Endometrial microvascular endothelial cells (primary cell): ENCODE data around the gene ALOX5AP. TPM values are rescaled to one million over a fixed set of nuclear protein-coding genes. Genes with fewer than 3 reads are reported as not detected.
"Not testable (repeated sequence)": the region's sequence is repeated elsewhere in the genome, so short reads cannot be mapped to it uniquely, and the experiment has no call there.

Source experiments
- in situ Hi-C: cut with HindIII; loops from 2 replicates; pipeline ENCODE4 v1.10.0; 2017; ENCODE audit warnings: low sequenced_read_pairs, low pct_unique_long_range_greater_than_20kb; ENCODE audit errors: inconsistent ontology term
- total RNA-seq: library from RNA; depleted of rRNA; stranded (reverse); fragments of >200 nt; gene quantifications from one replicate; pipeline ENCODE4 v1.2.3, GENCODE V29; 2015; ENCODE audit errors: inconsistent ontology term

Gene ALOX5AP
- total RNA-seq, 1 donor from 2014 or later = 1.1 TPM

DNA sequence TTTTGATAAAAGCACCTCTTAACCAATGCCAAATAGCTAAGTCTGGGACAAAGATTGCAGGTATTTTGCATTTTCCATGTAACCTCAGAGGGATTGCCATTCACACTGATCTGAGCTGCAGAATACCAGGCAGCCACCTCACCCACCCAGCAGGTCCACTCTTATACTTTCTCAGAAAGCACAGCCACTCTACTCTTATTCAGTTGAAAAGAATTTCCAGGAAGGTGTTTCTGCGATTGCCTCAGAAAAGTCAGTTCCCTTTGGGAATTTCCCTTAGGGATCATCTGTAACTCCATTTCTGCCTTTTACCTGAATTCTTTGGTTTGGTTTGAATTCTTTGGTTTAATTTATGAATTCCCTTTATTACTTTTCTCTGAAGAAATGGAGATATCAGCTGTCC lies 904 bp upstream of the ALOX5AP start:
- in situ Hi-C loops = no loop called here

- in situ Hi-C loops = no loop called here
Measured at GRCh38 chr13:30735872-30736175, 481 bp downstream of the ALOX5AP start.

DNA sequence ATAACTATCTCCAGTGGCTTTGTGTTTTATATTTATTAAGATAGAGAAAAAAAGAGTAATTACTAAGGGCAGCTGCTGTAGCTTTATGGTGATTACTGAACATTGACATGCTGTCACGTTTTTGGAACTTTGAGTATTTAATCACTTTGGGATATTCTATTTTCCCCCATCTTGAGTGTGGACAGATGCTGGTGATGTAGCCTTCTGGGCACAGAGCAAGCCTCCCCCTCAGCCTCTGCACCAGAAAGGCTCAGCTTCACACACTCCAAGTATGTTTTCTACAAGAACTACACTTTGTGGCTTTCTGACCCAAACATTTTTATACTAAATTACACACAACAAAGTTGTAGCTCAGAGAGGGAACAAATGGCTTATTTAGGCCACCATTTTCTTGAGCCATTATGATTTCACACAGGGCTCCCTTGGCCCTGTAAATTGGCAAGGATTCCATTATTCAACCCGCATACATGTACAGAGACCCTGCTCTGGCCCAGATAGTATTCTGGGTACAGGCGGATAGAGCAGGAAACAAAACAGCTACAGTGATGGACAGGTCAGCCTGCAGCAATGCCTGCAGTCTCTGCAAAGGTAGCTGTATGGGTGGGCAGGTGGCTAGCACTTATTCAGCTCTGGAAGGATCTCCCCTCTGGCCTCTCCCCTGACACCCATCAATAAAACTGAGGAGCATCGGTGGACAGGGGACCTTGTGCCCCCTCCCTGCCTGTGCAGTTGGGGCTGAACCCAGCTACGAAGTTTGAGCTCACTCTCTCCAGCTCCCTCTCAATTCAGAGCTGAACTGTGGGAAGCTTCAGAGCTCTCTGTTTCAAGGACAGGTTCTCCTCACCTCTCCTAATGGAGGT lies 1.3 kb downstream of the ALOX5AP start:
- in situ Hi-C loops = no loop called here

DNA sequence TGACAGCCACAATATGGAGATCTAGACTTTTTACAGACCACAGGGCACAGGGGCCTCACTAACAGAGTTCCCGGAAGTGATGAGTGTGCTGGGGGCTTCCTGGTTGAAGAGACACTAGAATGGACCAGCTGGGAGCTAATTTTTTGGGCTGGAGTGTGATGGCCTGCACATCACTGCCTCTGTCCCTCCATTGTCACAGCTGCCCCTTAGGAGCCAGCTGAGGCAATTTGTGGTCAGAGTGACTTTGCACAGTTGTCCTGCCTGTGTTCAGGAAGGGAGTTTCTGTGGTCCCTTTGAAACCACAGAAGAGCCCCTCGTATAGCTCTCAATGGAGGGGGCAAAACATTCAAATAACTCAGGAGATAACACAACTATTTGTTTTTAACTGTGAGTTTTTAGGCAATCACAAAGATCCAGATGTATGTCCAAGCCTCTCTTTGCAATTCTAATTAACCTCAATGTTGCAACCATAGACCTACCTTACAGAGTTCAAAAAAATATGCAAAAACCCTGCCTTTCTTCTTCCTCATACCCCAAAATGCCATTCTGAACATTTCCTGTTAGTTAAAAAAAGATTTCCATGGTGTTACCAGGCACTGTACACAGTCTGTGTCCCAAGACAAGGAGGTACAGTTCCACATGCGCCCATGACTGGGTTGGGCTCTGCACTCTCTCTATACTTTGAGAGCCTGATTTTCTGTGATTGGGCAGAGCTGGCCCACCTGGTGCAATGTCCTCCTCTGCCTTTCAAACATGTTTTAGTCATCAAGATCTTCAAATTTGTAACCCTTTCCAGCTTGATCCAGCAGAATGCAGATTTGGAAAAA lies 2.4 kb downstream of the ALOX5AP start:
- in situ Hi-C loops = no loop called here

DNA sequence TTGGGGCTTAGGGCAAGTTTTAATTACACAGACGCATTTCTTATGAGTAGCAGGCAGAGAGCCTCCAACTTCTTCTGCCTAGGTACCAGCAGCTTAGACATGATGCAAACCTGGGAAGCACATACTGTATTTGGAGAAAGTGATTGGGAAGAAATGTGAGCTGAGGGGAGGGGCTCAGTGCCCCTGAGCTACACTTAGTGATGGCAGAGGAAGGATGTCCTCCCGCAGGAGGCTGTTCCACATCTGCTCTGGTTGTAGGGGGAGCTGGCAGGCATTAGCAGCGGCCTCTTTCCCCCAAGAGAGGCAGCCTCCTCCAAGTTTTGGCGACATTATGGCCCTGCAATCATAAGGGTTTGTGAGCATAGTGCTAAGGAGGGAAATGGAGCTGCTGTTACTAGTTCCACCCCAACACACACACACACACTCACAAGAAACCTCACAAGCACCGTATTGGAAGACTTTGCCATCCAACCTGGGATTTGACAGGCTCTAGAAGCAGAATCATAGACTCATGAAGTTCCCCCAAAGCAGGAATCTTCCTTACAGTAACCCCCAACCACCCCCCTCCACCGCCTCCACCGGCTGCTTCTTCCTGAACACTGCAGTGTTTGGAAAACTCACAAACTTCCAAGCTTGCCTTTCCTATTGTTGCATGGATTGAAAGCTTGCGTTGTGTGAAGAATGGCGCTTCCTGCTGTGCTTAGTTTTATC lies 3.3 kb downstream of the ALOX5AP start:
- in situ Hi-C loops = no loop called here

DNA sequence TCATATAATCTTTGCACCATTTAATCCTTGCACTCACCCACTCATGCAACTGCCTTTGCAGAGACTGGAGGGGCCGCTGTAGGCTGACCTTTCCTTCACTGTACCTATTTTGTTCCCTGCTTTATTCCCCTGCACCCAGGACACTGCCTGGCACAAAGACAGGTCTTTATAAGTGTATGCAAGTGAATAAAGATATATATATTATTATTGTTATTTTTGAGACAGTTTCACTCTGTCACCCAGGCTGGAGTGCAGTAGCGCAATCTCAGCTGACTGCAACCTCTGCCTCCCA lies 3.8 kb downstream of the ALOX5AP start:
- in situ Hi-C loops = no loop called here

- in situ Hi-C loops = no loop called here
Measured at GRCh38 chr13:30739761-30740642, 4.7 kb downstream of the ALOX5AP start.

GRCh38 chr13:30742901-30743300 lies 7.6 kb downstream of the ALOX5AP start:
- in situ Hi-C loops = no loop called here

- in situ Hi-C loops = no loop called here
Measured at GRCh38 chr13:30743319-30744055, 8.1 kb downstream of the ALOX5AP start.

DNA sequence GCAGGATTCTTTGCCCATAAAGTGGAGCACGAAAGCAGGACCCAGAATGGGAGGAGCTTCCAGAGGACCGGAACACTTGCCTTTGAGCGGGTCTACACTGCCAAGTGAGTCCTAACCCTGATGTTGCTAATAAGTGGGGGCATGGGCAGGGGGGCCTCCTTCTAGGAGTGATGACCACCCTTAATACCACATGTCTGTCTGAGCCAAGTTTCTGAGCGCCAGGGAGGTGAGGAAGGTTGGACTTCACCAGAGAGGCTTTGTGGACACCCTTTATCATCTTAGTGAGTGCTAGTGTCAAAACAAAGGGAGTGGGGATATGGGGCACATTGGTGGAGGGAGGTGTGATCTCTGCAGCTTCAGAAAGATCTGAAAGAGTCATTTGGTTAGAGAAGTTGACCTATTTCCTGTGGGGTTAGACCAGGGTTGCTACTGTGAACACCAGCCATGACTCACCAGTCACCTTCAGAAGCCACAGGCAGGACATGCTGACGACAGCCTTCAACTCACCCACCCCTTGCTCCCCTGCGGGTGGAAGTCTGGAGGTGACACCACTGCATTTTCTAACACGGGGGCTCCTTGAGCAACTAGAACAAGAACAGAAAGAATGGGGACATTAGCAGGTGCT lies 8.8 kb downstream of the ALOX5AP start:
- in situ Hi-C loops = no loop called here

GRCh38 chr13:30744681-30745077 lies 9.3 kb downstream of the ALOX5AP start:
- in situ Hi-C loops = no loop called here

DNA sequence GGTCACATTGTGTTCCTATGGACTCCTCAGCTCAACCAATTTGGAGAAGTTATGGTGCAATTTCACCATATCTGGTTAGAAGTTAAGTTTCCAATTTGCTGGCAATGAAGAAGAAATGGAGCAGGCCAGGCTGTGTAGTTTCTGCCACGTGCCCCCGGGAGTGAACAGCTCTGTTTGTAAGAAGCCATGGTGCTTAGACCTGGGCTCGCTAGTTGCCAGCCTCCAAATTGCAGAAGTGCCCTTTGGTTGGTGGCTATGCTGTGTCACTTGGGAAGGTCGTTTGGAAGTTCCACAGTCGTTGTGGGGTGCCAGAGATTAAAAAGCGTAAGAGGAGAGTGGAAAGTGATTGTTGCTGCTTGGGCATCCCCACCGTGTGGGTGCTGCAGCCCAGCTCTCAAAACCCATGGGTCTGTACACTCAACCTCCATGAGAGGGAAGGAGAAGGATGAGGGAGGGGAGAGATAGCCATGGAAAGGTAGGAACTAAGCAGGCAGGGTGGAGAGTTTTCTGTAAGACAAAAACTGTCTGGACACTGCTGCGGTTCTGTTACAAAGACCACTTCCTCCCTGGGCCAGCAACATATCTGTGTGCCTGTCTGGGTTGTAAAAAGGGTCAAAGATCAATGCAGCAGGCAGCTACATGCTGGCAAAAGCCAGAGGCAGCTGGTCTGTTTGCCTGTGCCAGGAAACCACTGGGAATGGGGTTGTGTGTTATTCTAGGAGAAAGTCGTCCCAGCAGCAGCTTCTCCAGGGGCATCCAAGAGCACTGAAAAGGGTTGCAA lies 10.8 kb downstream of the ALOX5AP start:
- in situ Hi-C loops = no loop called here

DNA sequence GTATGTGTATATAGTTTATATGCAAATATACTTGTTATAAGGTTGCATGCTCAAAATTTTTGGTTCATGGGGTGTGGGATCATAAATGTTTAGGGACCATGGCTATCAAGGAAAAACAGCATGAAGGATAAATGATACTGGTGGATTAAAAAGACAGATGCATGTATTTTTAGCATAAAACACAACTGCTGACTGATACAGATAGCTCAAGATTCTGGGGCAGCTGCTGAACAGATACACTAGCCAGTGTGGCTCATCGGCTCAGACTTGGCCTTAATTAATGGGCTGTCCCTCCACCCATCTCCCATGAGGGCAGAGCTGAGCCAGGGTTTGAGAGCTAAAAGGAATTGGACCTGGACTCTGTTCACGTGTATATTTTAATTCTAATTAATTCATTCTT lies 11.4 kb downstream of the ALOX5AP start:
- in situ Hi-C loops = no loop called here

GRCh38 chr13:30747845-30748244 lies 12.5 kb downstream of the ALOX5AP start:
- in situ Hi-C loops = not testable (repeated sequence)

- in situ Hi-C loops = no loop called here
Measured at GRCh38 chr13:30748717-30749116, 13.4 kb downstream of the ALOX5AP start.

DNA sequence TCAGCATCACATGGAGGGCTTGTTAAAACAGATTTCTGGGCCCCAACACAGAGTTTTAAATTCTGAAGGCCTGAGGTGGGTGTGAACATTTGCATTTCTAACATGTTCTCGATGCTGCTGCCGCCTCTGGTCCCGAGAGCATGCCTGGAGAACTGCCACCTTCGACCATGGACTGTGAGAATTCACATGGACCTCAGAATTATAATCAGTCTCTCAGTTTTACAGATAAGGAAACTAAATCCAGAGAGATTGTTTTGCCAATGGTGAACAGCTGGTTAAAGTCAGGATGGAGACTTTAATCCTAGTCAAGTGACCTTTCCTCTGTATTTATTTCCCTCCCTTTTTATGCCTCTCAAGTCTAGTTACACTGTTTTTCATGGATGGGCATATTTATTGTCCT lies 14.7 kb downstream of the ALOX5AP start:
- in situ Hi-C loops = no loop called here
